Activated CD4-positive, alpha-beta T cell treated with anti-CD3 and anti-CD28 coated beads, Interleukin-2, Interleukin-6, amounts not matched to agents 100 ng/mL and 50 ng/mL, durations not matched to agents 16 hours and 8 hours (primary cell): ENCODE results near the gene PPP1R12B.
A peak's percentile ranks its signal among the peaks of the same experiment; 100 is the strongest.
"Not testable (repeated sequence)": the region's sequence is repeated elsewhere in the genome, so short reads cannot be mapped to it uniquely, and the experiment has no call there.

ENCODE experiments used
- DNase-seq: peaks from one replicate; pipeline ENCODE4 v3.0.0-alpha.2; 2020

PPP1R12B gene

DNA sequence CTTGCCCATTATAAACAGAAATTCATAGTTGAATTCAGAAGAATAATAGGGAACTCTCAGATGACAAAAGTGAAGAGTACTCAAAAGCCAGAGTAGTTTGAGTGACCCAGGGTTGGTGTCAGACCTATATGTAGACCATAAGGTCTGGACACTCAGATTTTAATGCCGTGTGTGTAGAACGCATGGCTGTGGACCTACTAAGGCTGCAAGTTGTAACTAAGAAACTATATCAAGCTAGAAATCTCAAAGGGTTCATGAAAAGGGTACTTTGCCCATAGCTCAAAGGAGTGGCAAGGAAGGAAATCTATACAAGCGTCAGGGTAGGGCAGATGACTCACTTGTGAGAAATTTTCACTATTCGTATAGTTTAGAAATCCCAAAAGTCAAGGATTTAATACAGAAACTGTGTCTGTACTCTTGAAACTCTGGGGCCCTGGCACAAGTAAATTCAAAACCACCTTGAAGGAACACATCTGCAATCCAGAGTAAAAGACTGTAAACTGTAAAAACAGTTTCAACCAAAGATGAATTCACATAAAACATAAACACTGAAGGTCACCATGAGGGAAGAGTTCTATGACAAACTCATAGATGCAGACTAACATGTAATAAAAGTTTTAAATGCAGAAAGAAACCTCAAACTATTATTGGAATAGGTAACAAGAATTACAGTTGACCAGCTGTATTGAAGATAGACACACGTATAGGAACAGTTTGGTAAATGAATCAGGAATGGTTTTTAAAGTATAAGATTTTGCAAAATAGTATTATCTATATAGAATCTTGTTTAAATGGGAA is 108.1 kb downstream of the PPP1R12B start:
- peak; percentile 33 for DNase-seq

DNA sequence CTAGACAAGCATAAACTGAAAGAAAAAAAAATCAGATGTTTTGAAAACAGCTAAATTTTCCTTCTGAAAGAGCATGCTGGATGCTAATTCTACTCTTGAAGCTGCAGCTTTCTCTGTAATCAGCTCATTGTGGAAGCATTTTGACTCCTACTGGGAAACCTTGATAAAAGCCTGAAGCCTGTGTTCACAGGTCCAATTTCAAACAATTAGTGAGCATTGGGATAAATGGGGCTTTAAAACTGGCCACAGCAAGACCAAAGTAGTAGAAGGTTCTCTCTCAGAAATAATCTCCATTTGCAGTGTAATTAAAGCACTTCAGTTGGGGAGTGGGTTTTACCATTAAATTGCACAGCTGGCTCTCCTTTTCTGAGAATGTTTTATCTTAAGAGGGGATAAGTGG is 110.2 kb downstream of the PPP1R12B start:
- not testable (repeated sequence) for DNase-seq

DNA sequence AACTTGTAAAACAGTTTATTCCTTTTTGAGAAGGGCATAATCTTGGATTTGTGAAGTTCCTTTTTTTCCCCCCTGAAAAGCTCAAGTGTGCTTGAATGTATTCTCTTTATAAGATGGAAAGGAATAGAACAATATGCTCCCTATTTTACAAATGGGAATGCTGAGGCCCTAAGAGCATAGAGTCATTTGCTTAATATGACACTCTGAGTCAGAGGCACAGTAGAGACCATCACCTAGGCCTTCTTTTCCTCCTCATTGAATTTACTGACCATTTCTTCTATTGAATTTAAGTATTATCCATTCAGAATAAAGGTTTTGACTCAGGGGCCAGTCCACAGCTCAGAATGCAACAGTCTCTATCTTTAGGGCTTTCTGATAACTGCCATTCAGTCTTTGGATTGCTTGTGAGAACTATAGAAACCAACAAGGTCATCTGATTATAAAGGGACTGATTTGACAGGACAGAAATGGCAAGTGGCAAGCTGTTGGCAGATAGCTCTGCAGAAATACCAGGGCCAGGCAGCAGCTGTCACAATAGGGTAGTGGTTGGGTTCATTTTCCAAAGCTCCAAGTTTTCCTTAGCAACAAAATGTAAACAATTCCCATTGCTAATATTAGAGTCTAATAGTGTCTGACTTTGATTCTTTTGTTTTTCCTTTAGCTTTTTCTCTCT is 111.1 kb downstream of the PPP1R12B start:
- not testable (repeated sequence) for DNase-seq

DNA sequence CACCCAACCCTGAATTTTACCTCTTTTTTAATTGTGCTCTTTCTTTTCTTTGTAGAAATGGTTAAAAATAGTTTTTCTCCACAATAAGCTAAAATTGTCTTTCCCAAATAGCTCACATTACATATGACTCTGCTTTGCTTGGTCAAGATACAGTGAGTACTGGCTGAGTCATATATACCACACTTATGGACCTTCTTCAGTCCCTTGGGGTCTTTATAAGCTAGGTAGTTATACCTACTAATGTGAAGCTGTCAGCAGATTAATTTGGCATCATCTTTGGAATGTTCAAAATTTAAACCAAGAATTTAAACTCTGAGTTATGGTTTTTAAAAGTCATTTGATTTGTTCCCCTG is 111.6 kb downstream of the PPP1R12B start:
- not testable (repeated sequence) for DNase-seq

DNA sequence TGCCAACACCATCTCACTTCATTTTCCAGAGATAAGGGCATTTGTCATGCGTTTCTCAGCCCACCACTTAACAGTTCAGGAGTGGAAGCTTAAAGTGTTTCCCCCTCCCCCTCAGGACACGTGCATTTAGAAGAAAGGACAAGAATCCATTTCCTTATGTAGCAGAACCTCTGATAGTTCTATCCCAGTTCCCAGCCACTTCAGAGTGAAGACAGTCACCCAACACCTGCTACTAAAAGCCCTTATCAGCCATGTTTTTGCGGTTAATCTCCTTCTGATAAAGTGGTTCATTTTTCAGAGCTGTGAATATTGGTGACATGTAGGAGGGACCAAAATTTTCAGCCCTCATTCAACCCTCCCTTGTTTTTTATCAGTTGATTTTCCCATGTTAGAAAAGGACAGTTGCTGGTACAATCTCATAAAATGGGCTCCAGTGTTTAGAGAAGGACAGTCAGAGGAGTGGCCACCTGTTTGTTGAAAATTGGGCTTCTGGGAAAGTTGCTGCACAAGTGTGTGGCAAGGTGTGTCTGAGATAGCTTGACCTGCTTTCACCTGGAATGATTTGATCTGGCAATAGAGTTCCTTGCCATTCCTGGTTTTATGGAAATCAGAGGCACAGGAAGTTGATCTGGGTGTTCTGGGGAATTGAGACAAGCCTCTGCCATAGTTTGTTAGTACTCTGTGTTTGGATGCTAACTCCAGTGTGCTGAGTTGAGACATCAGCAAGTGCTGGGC is 114.0 kb downstream of the PPP1R12B start:
- DNase-seq: no peak

DNA sequence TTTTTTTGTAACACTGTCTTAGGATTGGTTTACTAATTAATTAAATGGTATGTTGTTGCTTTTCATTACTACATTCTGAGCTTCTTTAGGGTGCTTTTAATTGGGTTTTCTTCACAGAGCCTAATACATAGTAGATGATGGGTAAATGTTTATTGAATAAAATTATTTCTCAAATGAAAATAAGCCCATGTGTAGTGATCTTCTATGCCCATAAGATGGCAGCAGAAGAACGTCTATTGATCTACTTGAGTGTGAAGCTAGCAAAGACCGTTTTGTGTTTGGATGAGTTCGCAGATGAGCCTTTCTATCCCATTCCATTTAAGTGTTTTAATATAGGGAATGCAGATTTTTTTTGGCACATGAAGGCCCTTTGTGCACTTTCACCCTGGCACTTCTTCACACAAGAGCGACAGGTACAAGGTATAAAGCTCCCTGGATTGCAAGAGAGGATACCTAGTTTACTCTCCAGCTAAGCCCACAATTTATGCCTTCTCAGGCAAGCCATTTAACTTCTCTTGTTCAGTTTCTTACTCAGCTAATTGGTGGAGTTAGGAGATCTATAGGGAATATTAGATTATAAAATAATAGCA is 115.7 kb downstream of the PPP1R12B start:
- DNase-seq: peak; percentile 33

DNA sequence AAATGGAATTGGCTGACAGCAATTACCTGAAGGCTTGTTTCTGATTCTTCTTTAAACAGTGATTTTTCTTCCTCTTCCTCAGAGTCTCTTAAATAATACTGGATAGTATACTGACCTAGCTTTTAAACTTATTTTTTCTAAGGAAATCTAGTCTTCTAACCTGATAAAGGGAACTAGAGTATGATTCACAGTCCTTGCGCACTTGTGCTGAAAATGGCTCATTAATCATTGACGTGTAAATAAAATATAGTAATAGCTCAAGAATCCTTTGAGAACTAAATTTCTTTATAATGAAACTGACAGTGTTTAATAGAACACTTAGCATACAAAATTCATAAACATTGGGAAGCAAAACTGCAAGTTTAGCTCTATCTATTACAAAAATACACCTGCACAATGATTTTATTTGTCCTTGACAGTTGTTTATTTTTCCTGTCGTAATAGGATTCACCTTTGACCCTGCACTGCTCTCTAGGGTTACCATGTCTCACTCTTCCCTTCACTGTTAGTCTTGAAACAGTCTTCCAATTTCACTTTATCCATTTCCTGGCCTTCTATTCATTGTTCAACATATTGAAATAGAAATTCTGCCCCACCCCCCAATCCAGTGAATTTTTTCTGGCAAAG is 117.3 kb downstream of the PPP1R12B start:
- DNase-seq: not testable (repeated sequence)

DNA sequence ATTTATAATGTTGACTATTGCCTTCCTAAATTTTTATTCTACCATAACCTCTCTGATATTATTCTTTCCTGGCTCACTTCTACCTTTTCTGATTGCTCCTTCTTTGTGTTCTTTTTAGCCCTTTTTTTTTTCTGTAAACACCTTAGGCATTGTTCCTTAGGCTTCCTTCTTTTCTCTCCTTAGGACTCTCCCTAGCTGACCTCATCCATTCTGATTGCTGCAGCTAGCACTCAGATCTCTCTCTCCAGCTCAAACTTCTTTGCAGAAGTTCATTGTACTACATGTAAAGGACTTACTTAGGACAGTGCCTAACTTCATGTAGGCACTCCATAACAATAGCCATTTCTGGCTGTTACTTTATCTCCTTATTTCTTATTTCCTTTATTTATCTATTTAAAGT is 117.8 kb downstream of the PPP1R12B start:
- not testable (repeated sequence) for DNase-seq

DNA sequence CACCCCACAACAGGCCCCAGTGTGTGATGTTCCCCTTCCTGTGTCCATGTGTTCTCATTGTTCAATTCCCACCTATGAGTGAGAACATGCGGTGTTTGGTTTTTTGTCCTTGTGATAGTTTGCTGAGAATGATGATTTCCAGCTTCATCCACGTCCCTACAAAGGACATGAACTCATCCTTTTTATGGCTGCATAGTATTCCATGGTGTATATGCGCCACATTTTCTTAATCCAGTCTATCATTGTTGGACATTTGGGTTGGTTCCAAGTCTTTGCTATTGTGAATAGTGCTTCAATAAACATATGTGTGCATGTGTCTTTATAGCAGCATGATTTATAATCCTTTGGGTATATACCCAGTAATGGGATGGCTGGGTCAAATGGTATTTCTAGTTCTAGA is 118.9 kb downstream of the PPP1R12B start:
- DNase-seq: not testable (repeated sequence)

DNA sequence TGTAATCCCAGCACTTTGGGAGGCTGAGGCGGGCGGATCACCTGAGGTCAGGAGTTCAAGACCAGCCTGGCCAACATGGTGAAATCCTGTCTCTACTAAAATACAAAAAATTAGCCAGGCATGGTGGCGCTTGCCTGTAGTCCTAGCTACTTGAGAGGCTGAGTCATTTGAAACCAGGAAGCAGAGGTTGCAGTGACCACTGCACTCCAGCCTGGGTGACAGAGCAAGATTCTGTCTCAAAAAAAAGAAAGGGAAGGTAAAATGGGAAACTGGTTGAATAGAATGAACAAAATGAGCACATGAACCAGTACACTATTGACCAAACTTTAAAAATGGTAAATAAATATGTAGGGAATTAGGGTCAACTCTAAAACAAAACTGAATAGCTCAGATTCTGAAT is 120.2 kb downstream of the PPP1R12B start:
- not testable (repeated sequence) for DNase-seq

DNA sequence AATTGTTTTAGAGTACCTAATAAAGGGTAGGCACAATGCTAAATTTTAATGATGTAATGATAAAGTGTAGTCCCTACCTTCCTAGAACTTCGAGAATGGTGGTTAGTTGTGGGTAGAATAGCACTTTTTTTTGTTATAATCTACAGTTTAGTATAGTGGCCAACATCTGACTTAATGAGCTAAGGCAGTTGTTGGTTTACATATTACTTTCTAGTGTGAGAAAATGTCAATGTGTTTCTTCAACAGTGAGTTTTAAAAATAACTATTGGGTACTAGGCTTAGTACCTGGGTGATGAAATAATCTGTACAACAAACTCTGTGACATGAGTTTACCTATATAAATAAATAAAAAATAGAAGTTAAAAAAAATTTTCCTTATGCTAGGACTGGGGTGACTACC is 120.6 kb downstream of the PPP1R12B start:
- not testable (repeated sequence) for DNase-seq

DNA sequence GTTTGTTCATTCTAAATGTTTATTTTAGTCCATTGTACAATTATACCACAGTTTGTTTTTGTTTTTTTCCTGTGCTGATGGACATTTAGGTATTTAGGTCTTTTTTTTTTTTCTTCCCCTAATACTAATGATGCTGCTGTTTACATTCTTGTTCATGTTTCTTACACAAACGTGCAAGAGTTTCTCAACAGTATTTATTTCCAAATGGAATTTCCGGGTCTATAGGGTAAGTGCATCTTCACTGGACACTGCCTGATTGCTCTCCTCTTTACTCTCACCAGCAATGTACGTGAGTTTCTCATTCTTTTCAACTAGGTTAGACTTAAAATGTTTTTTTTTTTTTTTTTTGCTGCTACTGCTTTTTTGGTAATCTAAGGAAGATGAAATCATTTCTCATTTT is 122.7 kb downstream of the PPP1R12B start:
- DNase-seq: no peak

DNA sequence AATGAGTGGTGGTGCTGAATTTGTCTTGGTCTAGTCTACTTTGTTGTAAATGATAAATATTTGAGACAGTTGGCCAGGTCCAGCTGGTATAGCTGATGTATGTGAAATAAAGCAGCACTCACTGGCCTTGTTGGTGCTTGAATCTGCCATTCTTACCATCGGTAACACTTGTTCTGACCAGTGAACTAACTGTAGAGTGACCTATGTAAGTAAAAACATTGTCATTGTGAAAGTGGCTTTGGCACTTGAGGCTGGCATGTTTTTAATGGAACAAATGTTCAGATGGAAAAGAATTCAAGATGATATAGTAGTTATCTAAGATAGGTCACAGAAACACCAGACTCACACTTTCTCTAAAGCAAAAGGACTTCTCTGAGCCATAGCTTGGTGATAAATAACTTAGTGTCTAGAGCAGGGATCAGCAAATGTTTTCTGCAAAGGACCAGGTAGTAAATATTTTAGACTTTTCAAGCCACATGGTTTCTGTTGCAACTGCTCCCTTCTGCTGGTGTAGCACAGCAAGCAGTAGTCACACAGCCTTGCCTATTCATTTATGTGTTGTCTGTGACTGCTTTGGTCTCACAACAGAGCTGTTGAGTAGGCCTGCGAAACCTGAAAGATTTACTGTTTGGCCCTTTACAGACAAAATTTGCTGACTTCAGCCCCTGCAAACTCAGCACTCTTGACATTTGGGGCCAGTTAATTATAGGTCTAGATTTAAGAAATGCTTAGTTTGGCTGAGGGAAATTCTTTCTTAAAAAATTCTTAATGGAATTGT is 124.0 kb downstream of the PPP1R12B start:
- not testable (repeated sequence) for DNase-seq

DNA sequence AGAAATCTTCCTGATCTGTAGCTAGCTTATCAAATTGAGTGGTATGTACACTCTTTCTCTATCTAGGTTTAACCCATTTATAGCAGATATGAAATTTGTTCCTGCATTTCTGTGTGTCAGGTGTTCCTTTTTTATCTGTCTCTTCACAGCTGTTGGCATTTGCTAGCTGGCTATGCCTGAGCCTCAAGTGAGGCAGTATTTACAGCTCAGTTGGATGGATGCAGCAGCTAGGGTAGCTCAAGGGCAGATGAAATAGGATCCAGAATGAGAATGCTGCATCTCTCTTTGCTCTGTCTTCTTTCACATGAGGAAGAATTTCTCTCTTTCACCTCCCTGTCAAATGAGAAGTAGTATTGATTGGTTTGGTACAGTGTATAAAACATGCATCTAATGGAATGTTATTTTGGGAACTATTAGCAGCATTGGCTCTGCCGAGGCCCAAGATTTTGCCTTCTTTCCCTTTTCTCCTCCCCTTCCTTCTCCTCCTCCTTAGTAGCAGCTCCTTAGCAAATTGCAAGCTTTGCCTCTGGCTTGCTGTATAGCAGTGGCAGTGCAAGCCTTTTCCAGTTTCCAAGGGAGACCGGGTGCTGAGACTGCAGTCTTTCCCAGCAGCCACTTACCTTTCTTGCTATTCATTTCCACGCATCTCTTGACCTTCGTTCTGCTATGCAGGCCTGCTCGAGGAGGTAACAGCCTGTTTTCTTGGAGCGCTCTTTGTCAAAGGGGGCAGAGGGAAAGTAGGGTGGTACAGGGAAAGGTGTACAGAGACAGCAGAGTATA is 125.0 kb downstream of the PPP1R12B start:
- DNase-seq: not testable (repeated sequence)

DNA sequence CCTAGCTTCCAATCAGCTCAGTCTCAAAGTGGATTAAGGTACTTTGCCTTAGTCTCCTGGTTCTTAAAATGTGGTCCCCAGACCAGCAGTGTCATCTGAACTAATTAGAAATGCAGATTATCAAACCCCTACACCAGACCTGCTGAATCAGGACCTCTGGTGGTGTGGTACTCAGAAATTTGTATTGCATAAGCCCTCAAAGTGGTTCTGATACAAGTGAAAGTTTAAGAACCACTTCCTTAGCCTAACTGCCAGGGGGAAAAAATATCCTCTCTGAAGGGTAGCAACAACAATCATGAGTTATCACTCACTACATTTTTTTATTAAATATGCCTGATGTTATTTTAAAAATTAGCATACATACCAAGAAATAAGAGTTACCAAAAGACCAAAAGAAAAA is 131.2 kb downstream of the PPP1R12B start:
- peak; percentile 21 for DNase-seq

DNA sequence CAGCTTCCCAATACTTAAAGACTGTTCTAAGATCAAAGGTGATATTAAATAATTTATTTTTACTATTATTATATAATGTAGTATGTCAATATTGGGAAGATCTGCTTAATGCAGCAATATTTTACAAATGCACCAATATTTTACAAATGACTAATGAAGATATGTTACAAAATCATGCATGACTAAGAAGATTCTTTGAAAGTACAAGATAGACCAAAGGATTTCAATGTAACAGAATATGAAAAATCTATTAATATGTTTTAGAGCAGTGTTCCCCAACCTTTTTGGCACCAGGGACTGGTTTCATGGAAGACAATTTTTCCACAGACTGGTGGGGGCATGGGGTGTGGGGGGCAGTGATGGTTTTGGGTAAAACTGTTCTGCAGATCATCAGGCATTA is 132.1 kb downstream of the PPP1R12B start:
- not testable (repeated sequence) for DNase-seq

DNA sequence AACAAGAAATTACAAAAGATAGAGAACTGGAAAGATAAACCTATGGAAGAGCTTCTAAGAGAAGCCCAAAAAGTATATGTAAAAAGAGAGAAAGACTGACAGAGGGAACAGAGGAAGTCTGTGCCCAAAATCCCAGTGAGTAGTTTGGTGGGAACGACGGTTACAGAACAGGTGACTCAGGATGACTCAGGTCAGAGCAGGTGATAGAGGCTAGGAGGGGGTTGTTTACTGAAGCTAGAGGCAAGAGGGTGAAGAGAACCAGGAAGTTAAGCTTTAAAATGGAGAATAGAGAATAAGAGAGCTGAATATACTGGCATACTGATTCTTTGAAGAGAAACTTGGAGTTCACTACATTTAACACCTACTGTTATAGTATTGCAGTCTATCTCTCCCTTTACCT is 134.9 kb downstream of the PPP1R12B start:
- DNase-seq: not testable (repeated sequence)

DNA sequence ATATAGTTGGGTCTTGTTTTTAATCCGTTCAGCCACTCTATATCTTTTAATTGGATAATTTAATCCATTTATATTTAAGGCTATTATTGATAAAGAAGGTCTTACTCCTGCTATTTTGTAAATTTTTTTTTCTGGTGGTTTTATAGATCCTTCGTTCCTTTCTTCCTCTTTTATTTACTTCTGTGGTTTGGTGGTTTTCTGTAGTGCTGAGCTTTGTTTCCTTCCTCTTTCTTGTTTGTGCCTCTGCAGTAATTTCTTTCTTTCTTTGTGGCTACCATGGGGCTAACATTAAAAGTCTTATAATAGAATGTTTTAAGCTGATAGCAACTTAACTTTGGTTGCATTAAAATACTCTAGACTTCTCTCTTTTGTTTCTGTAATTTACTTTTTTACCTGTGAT is 135.5 kb downstream of the PPP1R12B start:
- DNase-seq: peak; percentile 18

DNA sequence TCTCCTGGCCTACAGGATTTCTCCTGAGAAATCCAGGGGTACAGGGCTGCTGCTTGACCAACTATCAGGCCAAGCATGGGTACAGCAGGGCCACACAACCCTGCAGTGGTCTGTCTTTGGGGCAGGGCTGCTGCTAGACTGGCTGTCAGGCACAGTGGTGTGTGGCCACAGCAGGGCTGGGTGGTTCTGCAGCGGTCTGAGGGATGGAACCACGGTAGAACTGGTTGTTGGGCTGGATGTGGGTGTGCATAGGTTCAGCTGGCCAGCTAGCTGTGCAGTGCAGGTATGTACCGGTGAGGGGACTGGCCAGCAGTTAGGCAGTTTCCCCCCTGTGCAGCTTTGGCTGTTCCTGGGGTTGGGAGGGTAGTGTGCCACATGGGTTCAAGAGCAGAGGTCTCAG is 136.3 kb downstream of the PPP1R12B start:
- not testable (repeated sequence) for DNase-seq

DNA sequence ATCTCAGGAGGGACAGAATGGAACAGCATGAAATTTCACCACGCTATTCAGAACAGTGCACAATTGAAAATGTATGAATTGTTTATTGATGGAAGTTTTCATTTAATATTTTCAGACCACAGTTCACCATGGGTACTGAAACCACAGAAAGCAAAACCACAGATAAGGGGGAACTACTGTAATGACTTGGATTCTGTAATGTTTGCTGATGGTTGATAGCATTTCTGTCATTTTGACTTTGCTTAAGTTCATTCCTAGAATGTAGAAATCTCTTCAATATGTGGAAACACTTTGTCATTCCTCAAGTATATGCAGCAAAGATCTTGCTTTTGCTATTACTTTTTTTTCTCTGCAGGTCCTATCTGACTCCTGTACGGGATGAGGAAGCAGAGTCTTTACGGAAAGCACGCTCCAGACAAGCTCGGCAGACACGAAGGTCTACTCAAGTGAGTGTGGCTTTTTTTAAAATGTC is 139.7 kb downstream of the PPP1R12B start:
- DNase-seq: peak; percentile 78

DNA sequence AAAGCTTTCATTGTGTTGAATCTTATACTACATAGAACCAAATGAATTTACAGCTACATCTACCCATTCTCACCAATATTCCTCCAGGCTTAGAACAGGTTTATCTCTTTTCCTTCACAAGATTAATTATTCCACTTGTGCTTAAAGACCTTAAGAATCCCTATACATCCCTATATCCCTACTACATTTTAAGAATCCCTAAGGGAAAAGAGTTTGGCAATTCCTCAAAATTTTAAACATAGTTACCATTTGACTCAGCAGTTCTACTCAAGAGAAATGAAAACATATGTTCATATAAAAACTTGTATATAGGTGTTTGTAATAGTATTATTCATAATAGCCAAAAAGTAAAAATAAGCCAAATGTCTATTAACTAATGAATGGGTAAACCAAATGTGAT is 140.6 kb downstream of the PPP1R12B start:
- not testable (repeated sequence) for DNase-seq
